HG02938 (cell line): Measurements from ENCODE around the gene MRPL1.
"Not testable (repeated sequence)": the region's sequence is repeated elsewhere in the genome, so short reads cannot be mapped to it uniquely, and the experiment has no call there.

Source experiments
- ATAC-seq: cut with Tn5 transposase; IDR thresholded peaks from one replicate; pipeline ENCODE4 v1.9.1; 2021; ENCODE audit warnings: mild to moderate bottlenecking, moderate library complexity; ENCODE audit not compliant: unreplicated experiment

MRPL1 gene

DNA sequence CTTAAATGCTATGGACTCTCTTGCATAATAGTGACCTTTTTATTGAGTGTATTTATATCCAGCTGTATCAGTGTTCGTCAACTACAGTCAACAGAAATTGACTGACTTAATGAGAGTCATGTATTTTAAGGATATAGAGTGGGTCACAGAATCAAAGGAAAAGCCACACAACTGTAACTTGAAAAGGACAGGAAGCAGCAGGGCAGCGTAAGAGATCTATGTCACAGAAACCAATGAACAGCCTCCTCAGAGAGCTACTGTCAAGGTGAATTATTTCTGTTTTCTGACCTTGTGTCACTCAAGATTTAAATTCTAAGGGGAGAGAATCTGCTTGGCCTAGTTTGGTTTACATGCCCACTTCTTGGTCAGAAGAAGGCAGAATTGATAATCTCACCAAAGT is 100.4 kb downstream of the MRPL1 start:
- ATAC-seq, result no peak

GRCh38 chr4:77973657-77974056 is 111.0 kb downstream of the MRPL1 start:
- ATAC-seq, result not testable (repeated sequence)

DNA sequence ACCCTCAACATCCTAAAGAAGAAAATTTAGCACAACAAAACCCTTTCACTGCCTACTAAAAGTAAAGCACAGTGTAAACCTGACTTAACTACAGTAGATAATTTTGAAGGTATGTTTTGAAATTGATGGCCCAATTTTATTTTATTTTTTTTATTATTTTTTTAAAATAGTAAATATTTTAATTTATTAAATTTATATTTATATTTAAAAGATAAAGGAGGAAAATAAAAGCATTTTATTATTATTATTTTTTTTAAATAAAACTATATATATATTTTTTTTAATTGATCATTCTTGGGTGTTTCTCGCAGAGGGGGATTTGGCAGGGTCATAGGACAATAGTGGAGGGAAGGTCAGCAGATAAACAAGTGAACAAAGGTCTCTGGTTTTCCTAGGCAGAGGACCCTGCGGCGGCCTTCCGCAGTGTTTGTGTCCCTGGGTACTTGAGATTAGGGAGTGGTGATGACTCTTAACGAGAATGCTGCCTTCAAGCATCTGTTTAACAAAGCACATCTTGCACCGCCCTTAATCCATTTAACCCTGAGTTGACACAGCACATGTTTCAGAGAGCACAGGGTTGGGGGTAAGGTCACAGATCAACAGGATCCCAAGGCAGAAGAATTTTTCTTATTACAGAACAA is 120.4 kb downstream of the MRPL1 start:
- not testable (repeated sequence) for ATAC-seq

- not testable (repeated sequence) for ATAC-seq
These were observed 121.1 kb downstream of the MRPL1 start for GRCh38 chr4:77983612-77984311.

DNA sequence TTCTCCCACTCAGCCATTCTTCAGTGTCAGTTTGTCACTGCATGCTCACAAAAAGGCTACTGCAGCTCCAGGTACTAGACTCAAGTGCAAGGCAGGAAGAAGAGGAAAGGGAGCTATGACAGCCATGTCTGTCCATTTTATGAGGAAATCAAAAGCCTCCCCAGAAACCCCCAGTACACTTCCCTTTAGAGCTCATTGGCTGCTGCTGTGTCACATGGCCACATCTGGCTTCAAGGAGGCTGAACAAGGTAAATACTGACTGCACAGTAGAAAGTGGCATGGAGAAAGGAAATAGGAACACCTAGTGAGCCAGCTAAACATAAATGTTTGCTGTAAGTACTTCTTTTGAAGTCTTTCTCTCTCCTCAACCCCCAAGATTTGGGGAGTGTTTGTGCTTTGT is 127.3 kb downstream of the MRPL1 start:
- ATAC-seq, result no peak

DNA sequence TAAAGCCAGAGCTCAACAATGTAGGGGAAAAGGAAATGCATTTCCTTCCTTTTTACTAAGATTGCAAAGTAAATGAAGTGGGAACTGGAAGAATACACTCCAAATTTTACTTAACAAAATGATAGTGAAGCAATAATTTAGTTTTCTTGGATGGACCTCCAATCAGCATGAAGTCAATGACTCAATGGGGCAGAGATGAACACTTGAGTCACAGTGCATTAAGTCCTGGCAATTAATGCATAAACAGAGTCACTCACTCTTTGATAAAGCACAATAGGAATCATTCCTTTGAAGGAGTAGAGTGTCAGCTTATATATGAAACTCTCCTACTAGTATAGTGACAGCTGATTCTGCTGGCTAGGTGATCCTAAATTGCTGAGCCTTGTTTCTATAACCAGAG is 127.8 kb downstream of the MRPL1 start:
- no peak for ATAC-seq

DNA sequence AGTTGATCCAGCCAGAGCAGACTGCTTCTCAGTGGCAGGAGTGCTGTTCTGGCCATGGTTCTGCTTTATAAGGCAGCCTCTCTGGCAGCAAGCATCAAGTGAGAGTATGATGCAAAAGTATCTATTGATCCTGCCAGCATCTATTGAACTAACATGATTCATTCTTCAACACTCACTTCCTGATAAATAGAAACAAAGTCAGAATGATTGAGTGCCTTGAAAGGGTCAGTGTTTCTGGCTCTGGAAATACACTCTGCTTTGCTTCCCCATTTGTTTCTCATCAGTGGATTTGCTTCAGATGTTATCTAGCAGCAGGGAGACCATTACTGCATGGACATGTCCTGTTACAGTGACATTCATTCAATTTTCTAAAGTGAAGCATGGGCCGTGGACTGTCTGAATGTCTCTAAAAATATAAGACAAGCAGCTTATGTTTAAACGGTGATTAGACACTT is 128.3 kb downstream of the MRPL1 start:
- no peak for ATAC-seq

GRCh38 chr4:77992581-77992980 is 130.0 kb downstream of the MRPL1 start:
- ATAC-seq, result no peak

- ATAC-seq, result peak; percentile 79
These were observed 131.6 kb downstream of the MRPL1 start for GRCh38 chr4:77994194-77994721.

DNA sequence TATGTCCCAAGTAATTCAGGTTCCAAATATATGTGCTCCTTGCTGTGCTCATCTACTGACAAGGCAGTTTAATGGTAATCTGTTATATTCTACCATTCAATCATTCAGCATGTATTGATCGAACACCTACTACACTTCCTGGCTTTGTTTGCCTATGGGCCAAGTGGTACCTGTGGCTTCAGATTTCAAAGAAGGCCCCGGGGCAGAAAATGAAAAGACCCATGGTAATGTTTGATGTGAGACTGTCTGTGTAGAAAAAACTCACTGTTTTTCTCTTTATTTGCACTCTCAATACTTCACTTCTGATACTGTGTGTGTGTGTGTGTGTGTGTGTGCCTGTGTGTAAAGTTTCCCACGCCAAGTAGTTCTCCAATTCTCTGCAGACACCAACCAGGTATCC is 133.4 kb downstream of the MRPL1 start:
- ATAC-seq, result no peak

DNA sequence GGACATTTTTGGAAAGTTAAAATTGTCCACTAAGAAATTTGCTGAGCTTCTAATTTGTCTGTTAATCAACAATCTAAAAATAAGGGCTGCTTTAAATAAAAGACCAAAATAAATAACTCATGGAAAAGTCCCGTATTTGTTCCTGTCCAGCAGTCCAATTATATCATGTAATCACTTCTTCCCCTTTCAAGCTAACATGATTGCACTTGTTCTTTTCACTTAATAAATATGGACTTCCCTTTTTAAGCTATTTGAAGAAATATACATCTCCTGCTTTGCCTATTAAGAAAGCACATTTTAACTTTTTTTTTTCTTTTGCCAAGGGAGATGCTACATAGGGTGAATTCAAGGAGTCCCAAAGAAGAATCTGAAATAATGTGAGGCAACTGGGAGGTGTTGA is 138.9 kb downstream of the MRPL1 start:
- ATAC-seq, result no peak

DNA sequence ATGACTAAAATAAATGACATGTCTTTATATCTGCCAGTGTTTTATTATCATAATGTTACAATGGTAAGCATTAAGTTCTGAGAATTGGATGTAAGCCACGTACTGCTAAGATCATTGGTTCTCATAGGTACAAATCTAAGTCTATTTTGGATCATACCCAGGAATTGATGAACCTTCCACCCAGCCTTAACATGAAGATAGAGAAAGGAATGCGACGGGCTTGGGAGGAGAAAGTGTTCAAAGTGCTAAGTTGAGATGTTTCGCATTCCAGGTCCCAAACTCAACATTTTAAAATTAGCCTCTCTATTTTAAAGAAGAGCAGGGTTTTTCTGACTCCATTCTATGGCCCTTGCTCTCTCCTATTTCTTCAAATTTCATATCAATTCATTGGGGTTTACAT is 139.6 kb downstream of the MRPL1 start:
- no peak for ATAC-seq
